Measurements from ENCODE around the gene SMC4. TPM values are rescaled to one million over a fixed set of nuclear protein-coding genes. Genes with fewer than 3 reads are reported as not detected.

The SMC4 gene
- total and polyA plus RNA-seq, 10 of the 15 experiments (the other 5 are each of a cell fraction or from before 2014, with no cell fraction given), result 75.6 to 288 (median 136) TPM

GRCh38 chr3:160413613-160414248 is 14.3 kb downstream of the SMC4 start (continued):
- TF ChIP-seq E2F8 (IDR thresholded peaks at IDR 0.05; ENCODE audit: low read depth, partially characterized antibody), result no peak
- no peak for TF ChIP-seq REST (IDR thresholded peaks at IDR 0.05; ENCODE audit: low read depth, low read length)
- TF ChIP-seq IKZF1 (conservative IDR thresholded peaks at IDR 0.05), result no peak
- no peak for TF ChIP-seq SKIL (IDR thresholded peaks at IDR 0.05; ENCODE audit: low read depth, poor library complexity, severe bottlenecking)
- TF ChIP-seq SMARCA5 (IDR thresholded peaks at IDR 0.05), result no peak
- TF ChIP-seq HCFC1 (IDR thresholded peaks at IDR 0.05; ENCODE audit: low read length), result no peak
- TF ChIP-seq ZNF592 (IDR thresholded peaks at IDR 0.05), result no peak
- TF ChIP-seq LARP7 (IDR thresholded peaks at IDR 0.05), result no peak
- TF ChIP-seq RAD21 (IDR thresholded peaks at IDR 0.05; ENCODE audit: insufficient read depth, low read depth, low read length), result peak; percentile 93
- TF ChIP-seq ATF2 (IDR thresholded peaks at IDR 0.05; ENCODE audit: low read length), result no peak
- no peak for TF ChIP-seq ZSCAN29 (IDR thresholded peaks at IDR 0.05)
- TF ChIP-seq SIX5 (IDR thresholded peaks at IDR 0.05; ENCODE audit: low read depth, low read length, severe bottlenecking), result no peak
- TF ChIP-seq NRF1 (conservative IDR thresholded peaks at IDR 0.05; ENCODE audit: low read depth, low read length), result no peak

Data from GM12878 (cell line).